Body of pancreas (tissue), 4 donors: Measurements from ENCODE around the gene AMDHD2.

Source experiments
- POLR2A ChIP-seq, 3 donors: fragments of 450-650 bp; IDR thresholded peaks; one replicate each; pipeline ENCODE4 v1.6.1; 2016; ENCODE audit warnings: antibody characterized with exemption in 3 of 3, mild to moderate bottlenecking in 2 of 3
- TF ChIP-seq, protein P1 (sequence below), 7 experiments: fragments of 450-650 bp in 4 of 7; fragments of 200-600 bp in 3 of 7; sonication (generic) in 3 of 7; IDR thresholded peaks; one replicate each; pipeline ENCODE4 v1.5.1; 2016 to 2019; ENCODE audit warnings: antibody characterized with exemption in 7 of 7

DNA sequence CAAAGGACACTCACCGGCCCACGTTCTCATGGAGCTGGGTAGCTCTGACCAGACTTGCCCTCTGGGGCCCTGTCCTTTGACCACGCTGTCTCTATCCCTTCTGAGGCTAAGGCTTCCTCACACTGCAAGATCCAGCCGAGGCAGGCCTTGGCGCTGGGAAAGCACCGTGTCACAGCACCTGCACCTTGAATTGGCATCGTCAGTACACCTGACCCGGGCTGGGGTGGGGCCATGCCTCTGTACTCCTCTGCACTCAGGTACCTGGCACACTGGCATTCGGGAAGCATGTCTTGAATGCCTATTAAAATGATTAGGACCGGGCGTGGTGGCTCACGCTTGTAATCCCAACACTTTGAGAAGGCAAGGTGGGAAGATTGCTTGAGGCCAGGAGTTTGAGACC is 39.2 kb upstream of the AMDHD2 start:
- TF ChIP-seq, protein P1, sequence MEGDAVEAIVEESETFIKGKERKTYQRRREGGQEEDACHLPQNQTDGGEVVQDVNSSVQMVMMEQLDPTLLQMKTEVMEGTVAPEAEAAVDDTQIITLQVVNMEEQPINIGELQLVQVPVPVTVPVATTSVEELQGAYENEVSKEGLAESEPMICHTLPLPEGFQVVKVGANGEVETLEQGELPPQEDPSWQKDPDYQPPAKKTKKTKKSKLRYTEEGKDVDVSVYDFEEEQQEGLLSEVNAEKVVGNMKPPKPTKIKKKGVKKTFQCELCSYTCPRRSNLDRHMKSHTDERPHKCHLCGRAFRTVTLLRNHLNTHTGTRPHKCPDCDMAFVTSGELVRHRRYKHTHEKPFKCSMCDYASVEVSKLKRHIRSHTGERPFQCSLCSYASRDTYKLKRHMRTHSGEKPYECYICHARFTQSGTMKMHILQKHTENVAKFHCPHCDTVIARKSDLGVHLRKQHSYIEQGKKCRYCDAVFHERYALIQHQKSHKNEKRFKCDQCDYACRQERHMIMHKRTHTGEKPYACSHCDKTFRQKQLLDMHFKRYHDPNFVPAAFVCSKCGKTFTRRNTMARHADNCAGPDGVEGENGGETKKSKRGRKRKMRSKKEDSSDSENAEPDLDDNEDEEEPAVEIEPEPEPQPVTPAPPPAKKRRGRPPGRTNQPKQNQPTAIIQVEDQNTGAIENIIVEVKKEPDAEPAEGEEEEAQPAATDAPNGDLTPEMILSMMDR (IDR thresholded peaks at IDR 0.05): no peak
- TF ChIP-seq POLR2A (IDR thresholded peaks at IDR 0.05): peak; percentile 12 to 53 (median 42)
